GM19467 (cell line): ENCODE results near the gene GRIN2A.

Experiments used
- ATAC-seq: cut with Tn5 transposase; IDR thresholded peaks from one replicate; pipeline ENCODE4 v1.9.1; 2021; ENCODE audit warnings: mild to moderate bottlenecking, moderate library complexity; ENCODE audit not compliant: unreplicated experiment

Gene GRIN2A

DNA sequence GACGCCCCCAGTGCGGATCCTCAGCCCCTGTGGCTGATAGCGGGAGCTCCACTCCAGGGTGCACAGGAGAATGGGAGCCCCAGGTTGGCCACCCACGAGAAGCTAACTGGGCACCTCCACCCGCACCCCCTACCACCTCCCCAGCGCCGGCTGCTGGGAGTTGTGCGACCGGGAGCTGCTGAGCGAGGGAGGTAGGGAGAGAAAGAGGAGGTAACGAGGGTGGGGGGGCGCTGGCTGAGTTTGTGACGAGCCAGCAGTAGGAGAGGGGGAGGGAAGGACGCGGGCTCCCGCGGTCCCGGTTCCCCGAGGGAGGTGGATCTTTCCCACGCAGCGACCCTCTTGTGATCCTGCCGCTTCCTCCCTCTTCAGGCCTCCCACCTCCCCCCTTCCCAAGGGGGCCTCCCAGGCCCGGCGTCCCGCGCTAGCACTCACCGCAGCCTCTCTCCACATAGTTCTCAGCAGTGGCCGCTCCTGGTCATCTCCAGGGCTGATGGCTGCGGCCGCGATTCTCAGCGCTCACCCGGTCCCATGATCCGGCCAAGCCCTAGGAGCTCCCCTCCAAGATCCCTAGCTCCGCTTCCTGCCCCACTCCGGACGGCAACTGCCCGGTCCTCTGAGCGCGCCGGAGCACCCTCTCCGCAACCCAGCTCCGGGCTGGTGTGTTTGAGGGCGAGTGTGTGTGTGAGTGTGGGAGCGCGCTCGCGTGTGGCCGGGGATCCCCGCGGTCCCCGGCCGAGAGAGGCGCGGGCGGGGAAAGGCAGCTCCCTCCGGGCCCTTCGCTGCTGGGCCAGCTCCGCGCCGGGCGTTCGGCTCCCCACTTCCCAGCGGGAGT lies at the start of gene GRIN2A:
Gene GRIN2A, minus strand, starts transcription at position 207 of the 832 bp plus-strand sequence. CDS start 2,017 bp downstream, outside the sequence.
- no peak for ATAC-seq

DNA sequence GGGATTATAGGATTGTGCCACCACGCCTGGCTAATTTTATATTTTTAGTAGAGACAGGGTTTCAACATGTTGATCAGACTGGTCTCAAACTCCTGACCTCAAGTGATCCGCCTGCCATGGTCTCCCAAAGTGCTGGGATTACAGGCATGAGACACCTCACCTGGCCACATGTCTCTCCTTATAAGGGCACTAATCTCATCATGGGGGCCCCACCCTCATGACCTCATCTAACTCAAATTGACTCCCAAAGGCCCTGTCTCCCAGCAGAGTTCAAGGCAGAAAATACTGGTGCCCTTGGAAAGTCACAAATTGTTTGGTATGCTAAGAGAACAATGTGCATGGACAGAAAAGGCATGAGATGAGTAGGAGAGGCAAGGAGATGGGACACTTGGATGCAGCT lies 49.3 kb upstream of the GRIN2A start:
- ATAC-seq, result no peak

DNA sequence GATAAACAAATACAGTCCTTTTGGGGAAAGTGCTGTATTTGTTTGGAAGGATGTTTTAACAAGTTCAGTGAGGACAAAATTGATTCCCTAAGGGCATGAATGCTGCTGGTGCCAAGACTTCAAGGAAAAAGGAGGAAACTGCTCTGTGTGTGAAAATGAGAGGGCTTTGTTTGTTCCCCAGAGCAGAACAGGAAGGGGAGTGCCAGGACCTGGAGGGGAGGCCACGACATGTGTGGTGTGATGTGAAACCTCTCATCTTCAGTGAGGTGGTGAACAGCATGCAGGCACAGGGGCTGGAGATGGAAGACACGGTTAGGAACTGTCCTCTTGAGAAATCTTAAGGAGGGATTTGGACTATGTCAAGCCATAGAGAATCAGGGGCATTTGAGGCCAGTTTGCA lies 46.6 kb upstream of the GRIN2A start:
- ATAC-seq, result no peak

- ATAC-seq, result no peak
These were observed 44.7 kb upstream of the GRIN2A start for GRCh38 chr16:10226987-10227306.

DNA sequence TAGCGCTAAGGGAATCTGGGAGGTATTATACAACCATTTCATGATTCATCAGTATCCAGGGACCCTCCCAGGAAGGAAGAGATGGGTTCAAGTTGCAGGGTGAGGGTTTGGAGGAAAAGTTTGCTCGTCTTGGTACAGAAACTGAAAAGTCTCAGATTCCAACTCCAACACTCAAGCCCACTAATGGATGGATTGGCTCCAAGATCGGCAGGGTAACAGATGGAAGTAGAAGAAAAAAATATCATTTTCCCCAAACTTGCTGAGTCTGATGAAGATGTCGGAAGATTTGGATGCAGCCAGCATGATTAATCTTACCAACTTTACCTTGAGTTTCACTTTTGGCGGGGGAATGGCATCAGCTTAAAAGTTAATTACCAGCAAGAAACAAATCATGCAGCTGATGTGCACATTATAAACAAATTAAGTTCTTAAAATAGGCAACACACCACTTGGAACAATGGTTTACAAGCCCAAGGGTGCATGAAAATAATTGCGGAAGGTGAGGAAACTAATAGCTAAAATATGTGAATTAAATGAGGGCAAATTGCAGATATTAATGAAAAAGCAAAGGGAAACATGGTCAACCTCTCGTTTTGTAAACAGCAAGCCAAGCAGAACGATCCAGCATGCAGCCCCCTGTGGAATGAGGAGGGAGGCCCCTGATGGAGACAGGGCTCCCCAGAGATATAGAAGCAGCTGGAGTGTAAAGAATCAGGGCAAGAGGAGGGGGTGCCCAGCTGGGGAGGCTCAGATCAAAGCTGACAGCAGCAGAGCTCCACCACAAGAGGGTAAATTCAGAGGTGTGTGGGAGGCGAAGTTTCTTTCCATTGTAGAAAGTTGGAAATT lies 44.1 kb upstream of the GRIN2A start:
- no peak for ATAC-seq

DNA sequence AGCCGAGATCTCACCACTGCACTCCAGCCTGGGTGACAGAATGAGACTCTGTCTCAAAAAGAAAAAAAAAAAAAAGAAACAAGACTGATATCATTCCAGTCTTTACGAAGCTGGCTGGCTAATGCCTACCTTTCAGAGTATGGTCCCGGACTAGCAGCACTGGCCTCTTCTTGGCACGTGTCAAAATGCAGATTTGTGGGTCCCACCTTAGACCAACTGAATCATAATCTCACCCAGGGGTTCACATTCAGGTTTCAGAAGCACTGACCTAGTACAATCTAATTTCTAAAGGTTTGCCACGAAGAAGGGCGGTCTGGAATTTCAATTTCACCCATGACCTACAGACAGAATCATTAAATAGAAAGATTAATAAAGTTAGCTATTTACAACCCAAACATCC lies 43.4 kb upstream of the GRIN2A start:
- no peak for ATAC-seq

- no peak for ATAC-seq
These were observed 42.6 kb upstream of the GRIN2A start for GRCh38 chr16:10224850-10225249.

DNA sequence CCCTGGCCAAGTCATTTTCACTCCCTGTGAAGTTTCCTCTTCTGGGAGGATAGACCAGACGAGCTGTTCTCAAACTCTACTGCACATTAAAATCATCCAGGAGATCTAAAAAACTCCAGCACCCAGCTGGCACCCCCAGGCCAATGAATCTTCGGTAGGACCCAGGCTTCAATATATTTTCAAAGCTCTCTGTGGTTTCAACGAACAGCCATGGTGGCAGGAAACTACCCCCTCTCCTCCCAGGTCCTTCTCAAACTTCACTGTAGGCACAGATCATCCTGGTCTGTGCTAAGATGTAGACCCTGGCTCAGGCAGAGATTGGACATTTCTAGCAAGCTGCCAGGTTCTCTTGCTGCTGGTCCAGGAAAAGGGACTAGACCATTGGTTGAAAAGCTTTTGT lies 38.7 kb upstream of the GRIN2A start:
- no peak for ATAC-seq

DNA sequence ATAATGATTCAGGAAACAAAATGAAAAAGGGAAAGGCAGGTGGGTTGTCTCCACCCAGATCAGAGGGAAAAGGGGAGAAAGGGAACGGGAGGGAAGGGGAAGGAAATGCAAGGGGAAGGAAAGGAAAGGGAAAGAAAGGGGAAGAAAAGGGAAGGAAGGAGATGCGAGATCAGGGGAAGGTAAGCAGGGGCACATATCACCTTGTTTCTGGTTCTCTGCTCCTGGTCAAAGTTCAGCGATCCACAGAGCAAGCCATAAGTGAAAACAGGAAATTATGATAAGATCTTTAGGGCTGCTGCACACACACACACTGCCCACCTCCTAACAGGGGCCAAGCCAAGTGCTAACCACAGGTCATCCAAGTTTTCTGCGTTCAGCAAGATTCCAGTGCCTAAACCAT lies 37.5 kb upstream of the GRIN2A start:
- no peak for ATAC-seq

DNA sequence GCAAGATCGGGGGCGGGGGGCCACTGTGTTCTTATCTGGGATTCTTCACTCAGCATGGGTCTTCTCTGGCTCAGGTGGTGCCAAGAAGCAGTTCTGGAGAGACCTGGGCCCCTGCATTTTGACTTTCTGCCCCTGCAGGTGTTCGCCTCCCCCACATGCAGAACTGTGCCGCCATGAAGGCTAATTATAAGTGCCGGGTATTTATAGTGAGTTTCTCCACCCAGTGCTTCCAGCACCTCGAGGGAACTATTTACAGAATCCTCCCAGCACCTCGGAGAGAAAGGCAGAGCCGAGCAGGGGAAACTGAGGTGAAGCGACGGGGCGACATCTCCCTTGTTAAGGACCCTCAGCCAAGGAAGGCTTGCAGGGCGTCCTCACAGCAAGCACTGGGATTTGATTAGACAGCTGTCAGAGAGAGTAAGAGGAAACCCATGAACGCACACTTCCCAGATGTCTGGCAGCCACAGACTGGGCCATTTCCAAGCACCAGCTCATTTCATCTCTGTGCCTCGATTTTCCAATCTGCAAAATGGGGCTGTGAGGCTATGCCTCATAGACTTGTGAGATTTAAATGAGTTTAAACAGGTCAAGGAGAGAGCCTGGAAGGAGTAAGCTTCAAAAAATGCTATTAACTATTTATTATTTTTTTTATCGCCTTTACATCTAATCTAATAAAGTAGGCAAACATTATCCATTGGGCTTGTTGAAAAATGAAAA lies 36.4 kb upstream of the GRIN2A start:
- ATAC-seq, result no peak

DNA sequence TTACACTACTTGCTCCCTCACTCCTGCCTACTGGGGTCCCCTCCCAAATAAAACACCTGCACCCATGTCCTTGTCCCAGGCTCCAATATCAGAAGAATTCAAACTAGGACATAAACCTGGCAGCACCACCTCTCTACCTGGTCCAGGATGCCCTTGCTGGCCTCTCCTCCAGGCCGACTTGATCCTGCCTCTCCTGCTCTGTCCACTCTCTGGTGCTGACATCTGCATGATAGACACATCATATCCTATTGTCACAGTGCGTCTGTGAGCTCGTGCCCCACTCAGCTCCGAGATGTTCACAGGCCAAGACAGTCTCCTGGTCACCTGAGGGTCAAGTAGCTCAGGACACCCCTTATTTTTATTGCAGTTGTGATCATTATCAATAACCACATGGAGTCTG lies 31.5 kb upstream of the GRIN2A start:
- no peak for ATAC-seq

DNA sequence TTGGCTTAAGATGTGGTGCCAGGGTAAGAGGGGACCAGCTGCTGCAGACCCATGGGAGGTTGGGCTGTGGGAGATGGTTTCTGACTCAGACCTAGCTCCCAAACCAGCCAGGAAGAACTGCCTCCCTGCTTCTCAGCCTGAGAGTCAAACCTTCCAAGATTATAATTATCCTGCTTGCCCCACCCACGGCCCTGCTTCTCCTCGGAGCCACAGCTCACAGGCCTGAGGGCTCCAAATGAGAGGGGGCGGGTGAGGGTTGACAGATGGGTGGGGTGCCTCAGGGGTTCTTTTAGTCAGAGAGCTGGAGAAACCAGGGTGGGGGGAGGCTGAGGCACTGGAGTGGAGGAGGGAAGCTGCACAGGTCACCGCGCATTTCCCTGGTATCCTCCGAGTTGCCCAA lies 28.7 kb upstream of the GRIN2A start:
- ATAC-seq, result no peak

GRCh38 chr16:10206865-10207264 lies 24.6 kb upstream of the GRIN2A start:
- ATAC-seq, result no peak

- no peak for ATAC-seq
These were observed 24.0 kb upstream of the GRIN2A start for GRCh38 chr16:10206215-10206614.

DNA sequence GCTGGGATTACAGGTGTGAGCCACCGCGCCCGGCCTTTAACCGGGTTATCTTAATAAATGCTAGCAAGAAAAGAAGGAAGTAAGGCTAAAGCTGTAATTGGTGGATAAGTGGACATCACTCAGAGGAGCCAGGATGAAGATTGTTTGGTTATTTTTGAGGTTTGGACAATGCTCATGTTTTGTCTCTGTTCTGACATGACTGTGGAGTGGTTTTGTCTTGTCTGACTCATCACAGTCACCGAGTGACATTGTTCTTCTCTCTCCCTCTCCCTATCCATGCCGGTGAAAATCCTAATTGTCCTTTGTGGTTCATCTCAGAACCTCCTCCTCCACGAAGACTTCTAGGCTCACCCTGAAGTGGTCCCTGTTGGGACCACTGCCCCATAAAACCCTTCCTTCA lies 23.5 kb upstream of the GRIN2A start:
- no peak for ATAC-seq

- no peak for ATAC-seq
These were observed 20.4 kb upstream of the GRIN2A start for GRCh38 chr16:10202649-10203048.

DNA sequence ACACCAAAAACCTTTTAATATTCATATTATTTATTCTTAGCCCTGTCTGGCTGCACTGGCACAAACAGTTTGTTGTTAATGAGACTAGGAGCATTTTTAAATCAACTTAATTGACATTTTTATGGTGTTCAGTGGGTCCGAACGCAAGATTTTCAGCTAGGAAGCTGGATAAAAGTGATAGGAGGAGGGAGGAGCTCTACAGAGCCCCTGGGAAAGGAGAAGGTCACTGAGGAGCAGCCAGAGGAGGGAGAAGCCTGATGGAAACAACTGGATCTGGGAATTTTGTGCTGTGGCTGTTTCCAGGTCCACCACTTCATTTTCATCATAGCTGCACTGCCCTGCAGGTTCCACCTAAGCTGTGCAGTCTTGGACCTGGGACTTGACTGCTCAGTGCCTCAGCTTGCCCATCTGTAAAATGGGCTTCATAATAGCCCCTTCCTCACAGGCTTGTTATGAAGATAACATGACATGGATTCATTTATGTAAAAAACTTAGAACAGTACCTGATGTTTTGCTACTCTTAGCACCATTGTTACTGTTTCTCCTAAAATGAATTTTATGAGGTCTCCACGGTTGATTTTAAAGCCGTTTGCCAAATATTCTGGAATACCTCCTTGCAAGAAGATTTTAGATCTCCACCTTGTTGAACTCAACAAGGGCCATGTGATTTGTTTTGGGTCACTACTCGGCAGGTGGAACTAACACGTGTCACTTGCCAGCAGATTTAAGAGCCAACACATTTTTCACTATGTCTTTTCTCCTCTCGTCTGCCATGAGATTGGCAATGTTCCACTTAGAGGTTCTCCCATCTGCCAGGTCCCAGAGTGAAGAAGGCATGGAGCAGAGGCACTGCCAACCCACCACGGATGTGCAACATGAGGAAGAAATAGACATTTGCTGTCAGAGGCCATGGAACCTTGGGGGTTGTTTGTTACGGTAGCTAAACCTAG lies 18.7 kb upstream of the GRIN2A start:
- ATAC-seq, result no peak

- no peak for ATAC-seq
These were observed 14.8 kb upstream of the GRIN2A start for GRCh38 chr16:10196999-10197398.

GRCh38 chr16:10191096-10191495 lies 8.9 kb upstream of the GRIN2A start:
- ATAC-seq, result no peak

GRCh38 chr16:10189861-10190390 lies 7.7 kb upstream of the GRIN2A start:
- ATAC-seq, result no peak
